GM19438 (cell line): Measurements from ENCODE around the gene TMEM175.

ENCODE experiments used
- ATAC-seq: cut with Tn5 transposase; IDR thresholded peaks from one replicate; pipeline ENCODE4 v1.9.1; 2021; ENCODE audit warnings: low read depth; ENCODE audit not compliant: unreplicated experiment

TMEM175 gene

DNA sequence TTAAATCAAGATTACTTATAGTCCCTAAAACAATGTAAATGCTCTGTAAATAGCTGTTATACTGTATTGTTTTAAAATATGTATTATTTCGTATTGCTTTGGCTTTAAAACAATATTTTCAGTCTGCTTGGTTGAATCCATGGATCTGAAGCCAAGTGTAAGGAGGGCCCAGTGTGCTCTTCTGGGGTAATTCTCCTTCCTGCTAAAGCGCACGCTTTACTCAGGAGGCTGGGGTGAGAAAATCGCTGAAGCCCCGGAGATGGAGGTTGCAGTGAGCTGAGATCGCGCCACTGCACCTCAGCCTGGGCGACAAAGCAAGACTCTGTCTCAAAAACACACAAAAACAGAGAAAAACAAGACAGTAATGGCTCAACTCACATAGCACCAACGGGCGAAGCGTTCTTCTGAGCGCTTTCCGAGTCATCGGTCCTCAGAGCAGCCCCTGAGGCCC, 54.2 kb downstream of the TMEM175 start:
- ATAC-seq: peak; percentile 14

GRCh38 chr4:986879-987623, 54.8 kb downstream of the TMEM175 start, which contains the start of gene IDUA:
Gene IDUA (plus strand): TSS chr4:987044. CDS start chr4:987085, 41 bp downstream.
- peak; percentile 86 for ATAC-seq

DNA sequence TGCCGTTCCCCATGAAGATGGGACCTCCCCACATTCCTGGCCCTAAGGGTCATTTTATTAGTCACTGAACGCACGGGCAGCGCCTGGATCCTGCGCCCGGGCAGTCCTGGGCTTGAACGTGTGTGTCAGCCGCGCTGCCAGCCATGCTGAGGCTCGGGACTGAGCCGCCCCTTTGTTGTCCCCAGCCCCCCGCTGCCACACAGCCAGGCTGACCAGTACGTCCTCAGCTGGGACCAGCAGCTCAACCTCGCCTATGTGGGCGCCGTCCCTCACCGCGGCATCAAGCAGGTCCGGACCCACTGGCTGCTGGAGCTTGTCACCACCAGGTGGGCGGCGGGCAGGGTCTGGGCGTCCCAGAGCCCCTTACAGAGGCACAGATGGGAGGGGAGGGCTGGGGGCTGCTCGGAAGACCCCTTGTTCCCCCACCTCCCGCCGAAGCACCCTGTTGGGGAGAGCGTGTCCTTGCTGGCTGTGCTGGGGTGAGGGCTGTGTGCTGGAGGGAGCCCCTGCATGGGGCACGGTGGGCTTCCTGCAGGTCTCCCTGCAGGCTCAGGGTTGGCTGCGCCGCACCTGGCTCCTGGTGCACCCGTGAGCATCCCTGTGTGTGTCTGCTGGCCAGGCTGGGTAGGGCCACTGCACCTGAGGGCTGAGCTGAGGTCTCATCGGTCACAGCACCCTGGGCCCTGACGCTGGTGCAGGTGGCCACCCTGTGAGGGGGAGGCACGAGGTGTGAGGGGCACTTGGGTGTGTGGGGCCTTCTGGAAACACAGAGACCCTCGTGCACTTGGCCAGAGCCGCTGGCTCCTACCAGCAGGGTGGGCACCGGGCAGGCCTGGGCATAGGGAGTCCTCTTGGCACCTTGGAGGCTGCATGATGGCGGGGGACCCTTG, 55.6 kb downstream of the TMEM175 start:
- no peak for ATAC-seq

GRCh38 chr4:988726-989721, 56.8 kb downstream of the TMEM175 start:
- no peak for ATAC-seq

GRCh38 chr4:989722-990471, 57.6 kb downstream of the TMEM175 start:
- no peak for ATAC-seq

- no peak for ATAC-seq
Measured at GRCh38 chr4:990746-991367, 58.6 kb downstream of the TMEM175 start.

GRCh38 chr4:991451-992296, 59.4 kb downstream of the TMEM175 start:
- no peak for ATAC-seq

DNA sequence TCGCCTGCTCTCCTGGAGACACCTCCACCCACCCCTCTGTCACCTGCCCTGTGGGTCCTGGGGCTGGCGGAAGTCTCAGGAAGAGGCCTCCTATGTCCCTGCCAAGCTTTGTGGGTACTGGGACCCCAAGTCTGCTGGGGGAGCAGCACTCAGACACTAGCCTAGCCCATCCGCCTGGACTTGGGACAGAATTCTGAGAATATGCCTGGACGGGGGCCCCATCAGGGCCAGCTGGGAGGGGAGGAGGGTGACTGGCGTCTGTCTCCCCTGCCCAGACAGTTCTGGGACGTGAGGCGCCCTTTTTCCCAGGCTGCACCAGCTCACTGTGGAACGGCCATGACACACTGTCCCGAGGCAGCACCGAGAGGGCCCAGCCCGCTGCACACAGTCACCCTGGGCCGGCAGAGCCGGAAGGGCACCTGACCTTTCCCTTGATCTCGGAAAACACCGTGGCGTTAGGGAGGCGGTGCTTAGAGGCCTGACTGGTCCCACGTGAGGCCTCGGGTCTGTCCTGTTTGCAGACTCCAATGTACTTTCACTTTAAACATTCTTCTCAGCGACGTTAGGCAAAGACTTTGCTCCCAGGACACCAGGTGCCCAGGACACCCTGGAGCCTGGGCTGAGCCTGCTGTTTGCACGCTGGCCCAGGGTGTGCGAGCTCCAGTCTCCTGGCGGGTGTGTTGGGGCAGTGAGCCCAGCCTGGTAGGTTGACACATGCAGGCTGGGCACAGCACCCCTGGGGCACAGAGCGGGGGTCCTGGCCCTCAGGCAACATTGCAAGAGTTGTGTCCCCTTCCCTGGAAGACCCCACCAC, 60.2 kb downstream of the TMEM175 start:
- ATAC-seq: no peak

GRCh38 chr4:993111-994029, 61.1 kb downstream of the TMEM175 start, which contains the start of gene SLC26A1:
Gene SLC26A1 (minus strand): TSS chr4:993404. CDS start chr4:991703, 1,701 bp downstream.
- no peak for ATAC-seq

GRCh38 chr4:995311-996026, 63.2 kb downstream of the TMEM175 start:
- no peak for ATAC-seq

GRCh38 chr4:996030-996996, 64.1 kb downstream of the TMEM175 start:
- ATAC-seq: no peak

DNA sequence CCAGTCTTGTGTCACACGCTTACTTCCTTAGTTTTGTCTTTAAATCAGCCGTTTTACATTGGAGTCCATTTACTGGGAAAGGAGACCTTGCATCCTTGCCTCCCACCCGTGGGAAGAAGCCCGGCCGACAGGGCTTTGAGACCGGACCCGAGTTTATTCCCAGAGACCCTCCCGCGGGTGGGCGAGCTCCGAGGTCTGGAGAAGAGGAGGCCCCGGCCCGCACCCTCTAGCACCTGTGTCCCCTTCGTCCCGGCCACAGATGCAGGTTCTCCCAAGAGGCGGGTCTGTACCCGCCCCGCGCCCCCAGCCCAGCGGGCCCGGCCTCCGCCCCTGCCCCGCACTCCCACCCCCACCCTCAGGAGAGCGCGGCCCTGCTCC, 64.7 kb downstream of the TMEM175 start:
- no peak for ATAC-seq

DNA sequence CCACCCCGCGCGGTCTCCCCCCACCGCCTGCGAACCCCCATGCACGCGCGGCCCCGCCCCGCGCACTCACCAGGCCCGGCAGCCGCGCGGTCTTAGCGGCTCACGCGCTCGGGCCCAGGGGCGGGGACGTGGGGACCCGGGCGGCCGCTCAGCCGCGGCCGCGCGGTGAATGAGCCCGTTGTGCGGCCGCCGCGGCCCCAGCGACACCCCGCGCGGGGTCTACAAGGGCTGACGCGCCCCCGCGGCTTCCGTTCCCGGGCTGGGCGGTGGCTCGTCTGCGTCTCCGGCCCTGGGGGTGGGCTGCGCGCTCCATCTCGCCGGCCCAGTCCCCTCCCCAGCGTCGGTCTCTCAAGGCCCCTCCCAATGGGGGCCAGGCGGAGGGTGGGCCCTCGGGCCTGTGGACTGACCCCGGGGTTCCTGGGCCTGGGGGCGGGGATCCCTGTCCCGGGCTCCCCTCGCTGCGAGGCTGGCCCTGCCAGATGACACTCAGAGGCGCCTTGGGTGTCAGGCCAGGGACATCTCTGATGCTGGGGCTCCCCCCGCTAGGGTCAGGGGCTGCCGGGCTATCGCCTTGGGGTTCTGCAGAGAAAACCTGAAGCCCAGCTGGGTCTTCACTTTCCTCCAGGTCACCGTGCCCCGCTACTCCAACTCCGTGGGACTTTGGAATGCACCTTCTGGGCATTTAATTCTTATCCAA, 65.3 kb downstream of the TMEM175 start:
- no peak for ATAC-seq

- no peak for ATAC-seq
Measured at GRCh38 chr4:998096-998691, 65.9 kb downstream of the TMEM175 start.
